H1 (cell line): ENCODE measurements around the gene HHAT. TPM values are rescaled to one million over a fixed set of nuclear protein-coding genes. Genes with fewer than 3 reads are reported as not detected.

ENCODE experiments used
- CTCF ChIA-PET: fragments of 300-600 bp; sonication (Branson Sonifier 250); formaldehyde crosslinking; loops from one replicate; lab custom pipeline; 2021; ENCODE audit not compliant: partially characterized antibody; lab: Charles Lee
- POLR2A ChIA-PET: fragments of 300-600 bp; sonication (Branson Sonifier 250); formaldehyde crosslinking; loops from one replicate; lab custom pipeline; 2021; ENCODE audit warnings: inconsistent platforms; ENCODE audit not compliant: partially characterized antibody; lab: Charles Lee
- DNase-seq, 2 experiments: peaks; one replicate each; pipeline versions ENCODE4 v3.0.0 to v3.0.0-alpha.2; 2010 to 2022; ENCODE audit warnings: low spot score in 2 of 2, low read depth in 1 of 2, mixed read lengths in 1 of 2
- FAIRE-seq: peaks from 2 replicates; lab custom pipeline; 2011; peaks lifted over from hg19 to GRCh38; lab: Jason Lieb, UNC
- H2AFZ ChIP-seq: 2 replicates; pipeline ENCODE4 v1.8.1; 2012; ENCODE audit warnings: low read length, inconsistent platforms
- H2AK5ac ChIP-seq: 2 replicates; pipeline ENCODE4 v1.6.1; 2013; ENCODE audit warnings: low read depth, low read length
- H2BK120ac ChIP-seq: replicated peaks from 2 replicates; pipeline ENCODE3; 2013; ENCODE audit warnings: low read depth, low read length, inconsistent platforms
- H2BK12ac ChIP-seq: 2 replicates; pipeline ENCODE4 v1.6.1; 2013; ENCODE audit warnings: low read depth, low read length
- H2BK15ac ChIP-seq: 2 replicates; pipeline ENCODE4 v1.6.1; 2013; ENCODE audit warnings: low read length
- H2BK20ac ChIP-seq: 2 replicates; pipeline ENCODE4 v1.6.1; 2013; ENCODE audit warnings: low read length
- H2BK5ac ChIP-seq: 2 replicates; pipeline ENCODE4 v1.6.1; 2013; ENCODE audit warnings: low read depth, low read length
- H3K14ac ChIP-seq: 2 replicates; pipeline ENCODE4 v1.6.1; 2013; ENCODE audit warnings: inconsistent platforms; ENCODE audit not compliant: insufficient read length
- H3K18ac ChIP-seq: 2 replicates; pipeline ENCODE4 v1.6.1; 2013; ENCODE audit warnings: low read length; ENCODE audit errors: extremely low read depth
- H3K23ac ChIP-seq: 2 replicates; pipeline ENCODE4 v1.6.1; 2013; ENCODE audit warnings: inconsistent platforms; ENCODE audit not compliant: insufficient read length
- H3K23me2 ChIP-seq: 2 replicates; pipeline ENCODE4 v1.6.1; 2013; ENCODE audit warnings: low read depth, low read length
- H3K27ac ChIP-seq: 2 replicates; pipeline ENCODE4 v1.6.1; 2011; ENCODE audit warnings: low read depth, low read length, inconsistent platforms
- H3K27me3 ChIP-seq, 4 experiments: replicated peaks in 1 of 4; 1 replicate in 1 of 4; 2 replicates in 3 of 4; pipeline versions ENCODE4 v1.6.1 to v1.8.1; 2011 to 2013; ENCODE audit warnings: low read length in 3 of 4, mild to moderate bottlenecking in 3 of 4, inconsistent platforms in 2 of 4, mixed read lengths in 2 of 4, moderate library complexity in 1 of 4; ENCODE audit not compliant: control insufficient read depth in 3 of 4, insufficient read depth in 3 of 4; ENCODE audit errors: extremely low read depth in 1 of 4
- H3K36me3 ChIP-seq, 4 experiments: 2 replicates each; pipeline versions ENCODE4 v1.6.1 to v1.8.1; 2011 to 2013; ENCODE audit warnings: mild to moderate bottlenecking in 4 of 4, low read length in 3 of 4, moderate library complexity in 2 of 4, control low read depth in 1 of 4, inconsistent platforms in 1 of 4; ENCODE audit not compliant: insufficient read depth in 4 of 4, control insufficient read depth in 2 of 4
- H3K4ac ChIP-seq: replicated peaks from 2 replicates; pipeline ENCODE3; 2013; ENCODE audit warnings: low read length, low read depth, mixed read lengths, inconsistent platforms; ENCODE audit not compliant: insufficient read length
- H3K4me1 ChIP-seq, 4 experiments: replicated peaks in 1 of 4; 1 replicate in 1 of 4; 2 replicates in 3 of 4; pipeline versions ENCODE4 v1.6.1 to v1.8.1; 2011 to 2013; ENCODE audit warnings: low read length in 3 of 4, inconsistent platforms in 2 of 4, mixed read lengths in 1 of 4; ENCODE audit not compliant: insufficient read depth in 4 of 4, control insufficient read depth in 3 of 4
- H3K4me2 ChIP-seq, 2 experiments: 2 replicates each; pipeline versions ENCODE4 v1.6.1 to v1.8.1; 2011 to 2013; ENCODE audit warnings: low read depth in 2 of 2, low read length in 2 of 2, control low read depth in 1 of 2, inconsistent platforms in 1 of 2, mild to moderate bottlenecking in 1 of 2; ENCODE audit not compliant: insufficient read depth in 1 of 2
- H3K4me3 ChIP-seq, 4 experiments: fragments of 200-600, 300-600 bp in 1 of 4; sonication (generic), shearing (Covaris generic), sonication (Bioruptor Twin) in 1 of 4; 2 replicates each; pipeline versions ENCODE4 v1.5.1 to v1.8.1; 2011 to 2016; ENCODE audit warnings: low read length in 4 of 4, low read depth in 3 of 4, control low read depth in 2 of 4, inconsistent platforms in 2 of 4, mild to moderate bottlenecking in 2 of 4, mixed read lengths in 1 of 4, moderate library complexity in 1 of 4; ENCODE audit not compliant: insufficient read depth in 2 of 4; ENCODE audit errors: extremely low read depth in 1 of 4
- H3K56ac ChIP-seq: replicated peaks from 2 replicates; pipeline ENCODE3; 2013; ENCODE audit warnings: low read depth, mild to moderate bottlenecking, mixed read lengths, low read length, inconsistent platforms; ENCODE audit not compliant: insufficient read length
- H3K79me1 ChIP-seq: 2 replicates; pipeline ENCODE4 v1.6.1; 2013; ENCODE audit warnings: low read depth, low read length, control low read depth
- H3K79me2 ChIP-seq, 2 experiments: 2 replicates each; pipeline versions ENCODE4 v1.6.1 to v1.8.1; 2012 to 2013; ENCODE audit warnings: low read length in 2 of 2, mild to moderate bottlenecking in 2 of 2, inconsistent platforms in 1 of 2; ENCODE audit not compliant: insufficient read depth in 2 of 2, control insufficient read depth in 1 of 2
- H3K9ac ChIP-seq, 4 experiments: replicated peaks in 1 of 4; 1 replicate in 1 of 4; 2 replicates in 3 of 4; pipeline versions ENCODE4 v1.6.1 to v1.8.1; 2011 to 2013; ENCODE audit warnings: low read depth in 3 of 4, low read length in 3 of 4, control low read depth in 2 of 4, mild to moderate bottlenecking in 2 of 4, moderate library complexity in 2 of 4, inconsistent platforms in 1 of 4; ENCODE audit errors: extremely low read depth in 1 of 4
- H3K9me3 ChIP-seq, 2 experiments: 2 replicates each; pipeline versions ENCODE4 v1.6.1 to v1.8.1; 2012 to 2013; ENCODE audit warnings: mild to moderate bottlenecking in 2 of 2, moderate library complexity in 2 of 2, control low read depth in 1 of 2, inconsistent platforms in 1 of 2, low read depth in 1 of 2, low read length in 1 of 2, mixed read lengths in 1 of 2; ENCODE audit not compliant: insufficient read depth in 2 of 2
- H4K20me1 ChIP-seq, 2 experiments: replicated peaks in 1 of 2; 2 replicates each; pipeline versions ENCODE3 to v1.8.1; 2011 to 2013; ENCODE audit warnings: inconsistent platforms in 2 of 2, low read length in 2 of 2, mild to moderate bottlenecking in 1 of 2; ENCODE audit not compliant: insufficient read depth in 2 of 2, control insufficient read depth in 1 of 2
- H4K5ac ChIP-seq: 2 replicates; pipeline ENCODE4 v1.6.1; 2013; ENCODE audit warnings: low read length, low read depth, mixed read lengths, inconsistent platforms; ENCODE audit not compliant: insufficient read length
- H4K8ac ChIP-seq: 2 replicates; pipeline ENCODE4 v1.8.0; 2013; ENCODE audit warnings: mild to moderate bottlenecking, moderate library complexity, low read length, inconsistent platforms; ENCODE audit not compliant: insufficient read depth; ENCODE audit errors: extremely low read depth
- H4K91ac ChIP-seq: replicated peaks from 2 replicates; pipeline ENCODE3; 2013; ENCODE audit warnings: low read length, mixed read lengths, inconsistent platforms; ENCODE audit not compliant: insufficient read length
- BACH1 ChIP-seq: IDR thresholded peaks from 2 replicates; pipeline ENCODE4 v1.6.1; 2012; ENCODE audit warnings: low read length, improper control_type of control experiment
- CTBP2 ChIP-seq: IDR thresholded peaks from 2 replicates; pipeline ENCODE4 v1.7.0; 2011; ENCODE audit warnings: borderline replicate concordance, mild to moderate bottlenecking, moderate library complexity, mixed read lengths, low read length; ENCODE audit not compliant: insufficient read depth, insufficient read length
- POLR2AphosphoS5 ChIP-seq: IDR thresholded peaks from 2 replicates; pipeline ENCODE4 v1.6.1; 2011; ENCODE audit warnings: low read depth, low read length
- RNF2 ChIP-seq: fragments of 200-900, 300-1000 bp; sonication (generic); IDR thresholded peaks from 2 replicates; pipeline ENCODE4 v1.7.1; 2016; ENCODE audit warnings: borderline replicate concordance, low read depth, mild to moderate bottlenecking, antibody characterized with exemption, low read length; ENCODE audit not compliant: poor library complexity, severe bottlenecking; ENCODE audit errors: missing control alignments
- SUZ12 ChIP-seq: fragments of 200-600 bp; sonication (generic); IDR thresholded peaks from 2 replicates; pipeline ENCODE4 v1.6.1; 2012; ENCODE audit warnings: mild to moderate bottlenecking, inconsistent platforms, low read length, moderate library complexity, mixed read lengths
- TAF1 ChIP-seq: IDR thresholded peaks from 2 replicates; pipeline ENCODE4 v1.6.1; 2011; ENCODE audit warnings: mild to moderate bottlenecking, low read depth, low read length
- TAF7 ChIP-seq: optimal IDR thresholded peaks from 2 replicates; pipeline ENCODE3; 2011; ENCODE audit warnings: low read depth, mild to moderate bottlenecking, inconsistent platforms, low read length, moderate library complexity, borderline replicate concordance
- TEAD4 ChIP-seq: IDR thresholded peaks from 2 replicates; pipeline ENCODE4 v1.6.1; 2012; ENCODE audit warnings: low read depth, low read length, inconsistent platforms, mixed read lengths
- WGBS, 2 experiments: shearing (Covaris generic) in 1 of 2; methylation state at CpG; one replicate each; pipeline versions ENCODE4 v1.1.6 to v1.1.7; 2013 to 2015; ENCODE audit warnings: low lambda C conversion rate in 2 of 2, mixed read lengths in 2 of 2, inconsistent platforms in 1 of 2, low coverage in 1 of 2, missing lambda C conversion rate in 1 of 2; ENCODE audit not compliant: insufficient replicate concordance in 2 of 2, insufficient coverage in 1 of 2, insufficient read length in 1 of 2; ENCODE audit errors: extremely low coverage in 1 of 2, missing lambda C conversion rate in 1 of 2; 5-methylcytosine and 5-hydroxymethylcytosine counted together
- polyA plus RNA-seq, 7 experiments: library from polyadenylated mRNA; depleted of rRNA in 3 of 7; stranded (reverse) in 5 of 7; unstranded in 2 of 7; fragments of >200 nt in 5 of 7; fragments of 200-250 nt in 2 of 7; gene quantifications; 1 replicate in 5 of 7; 2 replicates in 1 of 7; 4 replicates in 1 of 7; pipeline versions ENCODE4 v1.2.1 to v1.2.3, GENCODE V29; 2011 to 2013; ENCODE audit warnings: missing spikeins in 2 of 7, mixed read lengths in 2 of 7
- total RNA-seq: library from RNA; stranded (reverse); fragmentation: NEBNext Ultra II Directional; extraction: Animal tissue kit (Norgen Biotek cat#: 25700); gene quantifications from 2 replicates; pipeline ENCODE4 v1.2.1, GENCODE V29; 2021
- TF ChIP-seq, protein P1 (sequence below): IDR thresholded peaks from 2 replicates; pipeline ENCODE4 v1.6.1; 2011; ENCODE audit warnings: low read depth, mild to moderate bottlenecking, low read length; ENCODE audit not compliant: insufficient read depth
- TF ChIP-seq, protein P2 (sequence below), 3 experiments: IDR thresholded peaks; 1 replicate in 2 of 3; 2 replicates in 1 of 3; pipeline versions ENCODE4 v1.5.1 to v1.6.1; 2011; ENCODE audit warnings: low read length in 3 of 3, mild to moderate bottlenecking in 3 of 3, inconsistent platforms in 2 of 3, low read depth in 1 of 3, moderate library complexity in 1 of 3; ENCODE audit not compliant: insufficient read depth in 1 of 3; ENCODE audit errors: control extremely low read depth in 1 of 3

The HHAT gene
- total and polyA plus RNA-seq, 2 of the 8 experiments (the other 6 are each of a cell fraction or from before 2014, with no cell fraction given), result 0.15 to 0.51 TPM

DNA sequence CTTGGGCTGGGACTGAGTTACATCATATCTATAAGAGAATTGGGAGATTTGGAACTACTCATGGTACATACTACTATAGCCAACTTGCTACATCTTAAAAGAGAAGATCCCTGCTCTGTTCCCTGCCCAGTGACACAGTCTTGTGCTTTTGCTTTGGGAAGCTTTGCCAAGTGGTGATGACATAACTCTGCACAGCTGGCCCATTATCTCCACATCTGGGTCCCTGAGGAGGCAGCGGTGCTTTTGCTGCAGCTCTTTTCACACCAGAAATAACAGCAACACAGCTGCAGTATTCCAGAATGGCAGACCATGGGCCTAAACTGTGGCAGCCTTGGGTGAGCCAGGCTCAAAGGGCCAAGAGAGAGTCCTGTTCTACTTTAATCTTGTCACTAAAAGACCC is 296.0 kb downstream of the HHAT start:
- Histone ChIP-seq H3K23me2 (no peaks in the 10 kb centered on the region), H3K36me3 (no peaks in the 10 kb centered on the region), H3K4ac (no peak overlapping the region), H2AK5ac (no peak overlapping the region), H3K79me2 (no peaks in the 10 kb centered on the region), H3K4me2 (no peak overlapping the region), H3K23ac (no peak overlapping the region), H3K9me3 (no peaks in the 10 kb centered on the region), H3K56ac (no peak overlapping the region), H4K20me1 (no peaks in the 10 kb centered on the region), H3K9ac (no peak overlapping the region), H4K8ac (no peak overlapping the region), H2BK20ac (no peak overlapping the region), H2BK15ac (no peak overlapping the region), H2AFZ (no peak overlapping the region), H3K14ac (no peak overlapping the region), H3K27me3 (no peaks in the 10 kb centered on the region), H2BK5ac (no peak overlapping the region), H4K91ac (no peak overlapping the region), H2BK120ac (no peak overlapping the region), H3K79me1 (no peaks in the 10 kb centered on the region), H3K18ac (no peak overlapping the region), H2BK12ac (no peak overlapping the region), H3K4me1 (no peaks in the 10 kb centered on the region), H4K5ac (no peak overlapping the region), H3K27ac (no peak overlapping the region), H3K4me3 (no peak overlapping the region)
- ChIA-PET CTCF (interaction anchor here (0.6 to 1.0 kb wide), 3 partner anchors 10 to 1305 kb away, joined by 3 read pairs; no protein-coding TSS in a partner anchor), POLR2A (no interaction called here)
- DNase-seq, result no peak
- WGBS, 2 experiments, result 95% methylated on average over 1 of the region's 1 CpG; no CpG with 5 or more reads in 1 of the 2 experiments
- no peak for FAIRE-seq
- no peak for TF ChIP-seq BACH1
- no peak for TF ChIP-seq SUZ12
- TF ChIP-seq, protein P1, sequence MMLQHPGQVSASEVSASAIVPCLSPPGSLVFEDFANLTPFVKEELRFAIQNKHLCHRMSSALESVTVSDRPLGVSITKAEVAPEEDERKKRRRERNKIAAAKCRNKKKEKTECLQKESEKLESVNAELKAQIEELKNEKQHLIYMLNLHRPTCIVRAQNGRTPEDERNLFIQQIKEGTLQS, result no peak
- TF ChIP-seq, protein P2, sequence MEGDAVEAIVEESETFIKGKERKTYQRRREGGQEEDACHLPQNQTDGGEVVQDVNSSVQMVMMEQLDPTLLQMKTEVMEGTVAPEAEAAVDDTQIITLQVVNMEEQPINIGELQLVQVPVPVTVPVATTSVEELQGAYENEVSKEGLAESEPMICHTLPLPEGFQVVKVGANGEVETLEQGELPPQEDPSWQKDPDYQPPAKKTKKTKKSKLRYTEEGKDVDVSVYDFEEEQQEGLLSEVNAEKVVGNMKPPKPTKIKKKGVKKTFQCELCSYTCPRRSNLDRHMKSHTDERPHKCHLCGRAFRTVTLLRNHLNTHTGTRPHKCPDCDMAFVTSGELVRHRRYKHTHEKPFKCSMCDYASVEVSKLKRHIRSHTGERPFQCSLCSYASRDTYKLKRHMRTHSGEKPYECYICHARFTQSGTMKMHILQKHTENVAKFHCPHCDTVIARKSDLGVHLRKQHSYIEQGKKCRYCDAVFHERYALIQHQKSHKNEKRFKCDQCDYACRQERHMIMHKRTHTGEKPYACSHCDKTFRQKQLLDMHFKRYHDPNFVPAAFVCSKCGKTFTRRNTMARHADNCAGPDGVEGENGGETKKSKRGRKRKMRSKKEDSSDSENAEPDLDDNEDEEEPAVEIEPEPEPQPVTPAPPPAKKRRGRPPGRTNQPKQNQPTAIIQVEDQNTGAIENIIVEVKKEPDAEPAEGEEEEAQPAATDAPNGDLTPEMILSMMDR (IDR thresholded peaks at IDR 0.05; ENCODE audit: control extremely low read depth in 1 of 3, insufficient read depth in 1 of 3, low read depth in 1 of 3, low read length in 3 of 3), result no peak
- TF ChIP-seq POLR2AphosphoS5, result no peak
- no peak for TF ChIP-seq CTBP2
- no peak for TF ChIP-seq RNF2
- TF ChIP-seq TAF7, result no peak
- no peak for TF ChIP-seq TAF1
- no peak for TF ChIP-seq TEAD4
